T-helper 2 cell treated with Interferon-gamma antibody and Interleukin-4, amounts not matched to agents 100 ng/mL and 5 ng/mL, for 36 hours (primary cell): Measurements from ENCODE around the gene PARD3. TPM values are rescaled to one million over a fixed set of nuclear protein-coding genes. Genes with fewer than 3 reads are reported as not detected.

Experiments used
- intact Hi-C: fragments of 100-400 bp; cut with micrococcal nuclease; formaldehyde crosslinking; loops from one replicate; pipeline ENCODE4 v1.15.1; 2023
- total RNA-seq: library from RNA; stranded (reverse); gene quantifications from 2 replicates; pipeline ENCODE4 v1.2.3, GENCODE V29; 2022

PARD3 gene
- total RNA-seq, 1 donor from 2014 or later, result 0.64 TPM

- intact Hi-C loops, result no loop called here
Observed at GRCh38 chr10:34507217-34507616, 307.9 kb downstream of the PARD3 start.

GRCh38 chr10:34506786-34507185 is 308.3 kb downstream of the PARD3 start:
- intact Hi-C loops, result no loop called here

GRCh38 chr10:34505338-34505737 is 309.8 kb downstream of the PARD3 start:
- intact Hi-C loops, result no loop called here

GRCh38 chr10:34504534-34504933 is 310.6 kb downstream of the PARD3 start:
- intact Hi-C loops, result no loop called here

GRCh38 chr10:34503704-34504103 is 311.4 kb downstream of the PARD3 start:
- intact Hi-C loops, result no loop called here

- intact Hi-C loops, result no loop called here
Observed at GRCh38 chr10:34499612-34500279, 315.4 kb downstream of the PARD3 start.

GRCh38 chr10:34498821-34499220 is 316.3 kb downstream of the PARD3 start:
- intact Hi-C loops, result no loop called here

- intact Hi-C loops, result no loop called here
Observed at GRCh38 chr10:34495938-34496337, 319.2 kb downstream of the PARD3 start.

GRCh38 chr10:34494012-34494411 is 321.1 kb downstream of the PARD3 start:
- intact Hi-C loops, result no loop called here

- intact Hi-C loops, result no loop called here
Observed at GRCh38 chr10:34492081-34492480, 323.0 kb downstream of the PARD3 start.

GRCh38 chr10:34491678-34492077 is 323.4 kb downstream of the PARD3 start:
- intact Hi-C loops, result no loop called here

- intact Hi-C loops, result no loop called here
Observed at GRCh38 chr10:34489973-34490745, 324.9 kb downstream of the PARD3 start.

- intact Hi-C loops, result no loop called here
Observed at GRCh38 chr10:34489411-34489810, 325.7 kb downstream of the PARD3 start.

GRCh38 chr10:34488476-34489130 is 326.5 kb downstream of the PARD3 start:
- intact Hi-C loops, result no loop called here

- intact Hi-C loops, result no loop called here
Observed at GRCh38 chr10:34486008-34486407, 329.1 kb downstream of the PARD3 start.

- intact Hi-C loops, result no loop called here
Observed at GRCh38 chr10:34484164-34484563, 330.9 kb downstream of the PARD3 start.

- intact Hi-C loops, result no loop called here
Observed at GRCh38 chr10:34480345-34480744, 334.8 kb downstream of the PARD3 start.

GRCh38 chr10:34479520-34480179 is 335.4 kb downstream of the PARD3 start:
- intact Hi-C loops, result no loop called here

- intact Hi-C loops, result no loop called here
Observed at GRCh38 chr10:34477249-34477648, 337.8 kb downstream of the PARD3 start.

GRCh38 chr10:34476608-34477007 is 338.5 kb downstream of the PARD3 start:
- intact Hi-C loops, result no loop called here

GRCh38 chr10:34475786-34476185 is 339.3 kb downstream of the PARD3 start:
- intact Hi-C loops, result no loop called here

- intact Hi-C loops, result no loop called here
Observed at GRCh38 chr10:34475274-34475646, 339.8 kb downstream of the PARD3 start.
